HG03575 (cell line): ENCODE data around the gene TMEM50B.
"Not testable (repeated sequence)": the region's sequence is repeated elsewhere in the genome, so short reads cannot be mapped to it uniquely, and the experiment has no call there.

Experiments
- ATAC-seq: cut with Tn5 transposase; IDR thresholded peaks from one replicate; pipeline ENCODE4 v1.9.1; 2021; ENCODE audit not compliant: unreplicated experiment, insufficient number of reproducible peaks, low FRiP score; ENCODE audit errors: extremely low read depth

The TMEM50B gene

GRCh38 chr21:33480481-33481103 is 818 bp upstream of the TMEM50B start:
- ATAC-seq, result no peak

DNA sequence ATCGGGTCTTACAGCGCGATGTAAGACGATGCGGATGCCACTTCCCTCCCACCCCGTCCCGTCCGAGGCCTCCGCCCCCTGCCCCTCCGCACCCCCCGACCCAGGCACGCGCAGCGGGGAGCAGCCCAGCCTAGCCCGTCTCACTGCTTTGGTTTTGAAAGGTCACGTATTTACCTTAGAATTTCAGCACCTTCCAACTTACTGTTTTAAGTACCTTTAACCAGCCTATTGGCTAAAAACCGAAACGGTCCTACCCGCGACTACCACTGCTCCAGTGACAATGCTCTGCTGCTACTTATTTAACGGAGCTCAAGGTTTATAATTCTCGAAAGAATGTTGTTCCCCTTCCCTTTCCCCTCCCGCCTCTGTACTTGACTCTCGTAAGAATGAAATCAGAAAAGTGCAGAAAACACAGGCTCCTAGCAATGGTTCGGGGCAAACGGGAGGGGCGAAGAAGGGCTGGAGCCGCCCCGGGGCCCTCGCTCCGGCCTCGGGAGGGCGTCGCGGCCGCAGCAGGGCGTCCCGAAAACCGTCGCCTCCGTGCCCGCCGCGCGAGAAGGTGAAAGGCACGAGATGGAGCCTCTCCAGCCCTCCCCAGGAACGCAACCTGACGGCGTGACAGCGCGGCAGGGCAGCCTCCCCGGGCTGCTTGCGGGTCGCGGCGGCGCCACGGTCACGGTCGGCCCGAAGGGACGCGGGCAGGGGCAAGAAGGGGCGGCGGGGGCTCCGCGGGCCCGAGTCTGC is 667 bp downstream of the TMEM50B start:
- no peak for ATAC-seq

DNA sequence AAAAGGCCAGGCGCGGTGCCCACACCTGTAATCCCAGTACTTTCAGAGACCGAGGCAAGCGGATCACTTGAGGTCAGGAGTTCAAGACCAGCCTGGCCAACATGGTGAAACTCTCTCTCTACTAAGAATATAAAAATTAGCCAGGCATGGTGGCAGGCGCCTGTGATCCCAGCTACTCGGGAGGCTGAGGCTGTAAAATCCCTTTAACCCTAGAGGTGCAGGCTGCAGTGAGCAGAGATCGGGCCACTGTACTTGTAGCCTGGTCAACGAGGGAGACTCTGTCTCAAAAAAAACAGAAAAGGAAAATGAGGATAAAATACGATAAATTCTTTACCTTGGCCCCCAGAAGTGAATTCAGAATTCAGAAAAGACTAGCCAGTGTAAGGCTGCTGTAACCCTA is 1.6 kb downstream of the TMEM50B start:
- ATAC-seq, result no peak

DNA sequence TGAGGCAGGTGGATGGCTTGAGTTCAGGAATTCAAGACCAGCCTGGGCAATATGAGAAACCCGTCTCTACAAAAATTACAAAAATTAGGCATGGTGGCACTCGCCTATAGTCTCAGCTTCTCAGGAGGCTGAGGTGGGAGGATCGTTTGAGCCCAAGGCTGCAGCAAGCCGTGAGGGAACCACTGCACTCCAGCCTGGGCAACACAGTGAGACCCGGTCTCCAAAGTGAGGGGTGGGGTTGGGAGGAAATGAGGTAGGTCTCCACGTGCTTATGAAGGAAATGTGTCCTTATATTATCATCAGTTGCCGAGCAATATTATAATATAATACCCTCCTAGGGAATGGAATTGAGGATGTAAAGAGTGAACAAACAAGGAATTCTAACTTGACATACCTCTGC is 2.7 kb downstream of the TMEM50B start:
- ATAC-seq, result no peak

DNA sequence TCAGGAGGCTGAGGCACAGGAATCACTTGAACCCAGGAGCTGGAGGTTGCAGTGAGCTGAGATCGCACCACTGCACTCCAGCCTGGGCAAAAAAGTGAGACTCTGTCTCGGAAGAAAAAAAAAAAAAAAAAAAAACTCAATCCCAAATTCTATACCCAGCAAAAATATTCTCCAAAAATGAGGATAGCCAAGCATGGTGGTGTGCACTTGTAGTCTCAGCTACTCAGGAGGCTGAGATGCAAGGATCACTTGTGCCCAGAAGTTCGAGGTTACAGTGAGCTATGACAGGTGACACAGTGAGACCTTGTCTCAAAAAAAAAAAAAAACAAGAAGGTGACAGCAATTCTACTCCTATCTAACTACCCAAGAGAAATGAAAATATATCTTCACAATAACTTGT is 6.4 kb downstream of the TMEM50B start:
- ATAC-seq, result no peak

DNA sequence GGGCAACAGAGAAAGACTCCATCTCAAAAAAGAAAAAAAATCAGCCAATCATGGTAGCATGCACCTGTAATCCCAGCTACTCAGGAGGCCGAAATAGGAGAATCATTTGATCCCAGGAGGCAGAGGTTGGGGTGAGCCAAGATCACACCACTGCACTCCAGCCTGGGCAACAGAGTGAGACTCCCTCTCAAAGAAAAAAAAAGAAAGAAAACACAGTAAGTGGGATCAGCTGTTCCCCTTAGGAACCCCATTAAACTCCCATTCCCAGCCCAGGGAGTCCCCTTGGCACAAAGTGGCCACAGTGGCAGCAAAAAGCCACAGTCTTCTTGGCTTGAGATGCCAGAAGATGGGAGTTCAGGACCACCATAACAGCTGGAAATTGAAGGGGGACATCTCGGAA is 9.1 kb downstream of the TMEM50B start:
- ATAC-seq, result no peak

DNA sequence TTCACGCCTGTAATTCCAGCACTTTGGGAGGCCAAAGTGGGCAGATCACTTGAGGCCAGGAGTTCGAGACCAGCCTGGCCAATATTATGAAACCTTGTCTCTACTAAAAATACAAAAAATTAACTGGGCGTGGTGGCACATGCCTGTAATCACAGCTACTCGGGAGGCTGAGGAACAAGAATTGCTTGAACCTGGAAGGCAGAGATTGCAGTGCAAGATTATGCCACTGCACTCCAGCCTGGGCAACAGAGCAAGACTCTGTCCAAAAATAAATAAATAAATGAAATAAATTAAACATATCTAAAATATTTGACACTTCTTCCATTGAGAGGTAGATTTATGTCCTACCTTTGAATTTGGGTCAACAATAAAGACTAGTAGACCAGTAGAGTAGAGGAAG is 10.6 kb downstream of the TMEM50B start:
- not testable (repeated sequence) for ATAC-seq

GRCh38 chr21:33461538-33462250 is 18.1 kb downstream of the TMEM50B start:
- no peak for ATAC-seq

- ATAC-seq, result no peak
Observed at GRCh38 chr21:33458861-33459260, 20.9 kb downstream of the TMEM50B start.

DNA sequence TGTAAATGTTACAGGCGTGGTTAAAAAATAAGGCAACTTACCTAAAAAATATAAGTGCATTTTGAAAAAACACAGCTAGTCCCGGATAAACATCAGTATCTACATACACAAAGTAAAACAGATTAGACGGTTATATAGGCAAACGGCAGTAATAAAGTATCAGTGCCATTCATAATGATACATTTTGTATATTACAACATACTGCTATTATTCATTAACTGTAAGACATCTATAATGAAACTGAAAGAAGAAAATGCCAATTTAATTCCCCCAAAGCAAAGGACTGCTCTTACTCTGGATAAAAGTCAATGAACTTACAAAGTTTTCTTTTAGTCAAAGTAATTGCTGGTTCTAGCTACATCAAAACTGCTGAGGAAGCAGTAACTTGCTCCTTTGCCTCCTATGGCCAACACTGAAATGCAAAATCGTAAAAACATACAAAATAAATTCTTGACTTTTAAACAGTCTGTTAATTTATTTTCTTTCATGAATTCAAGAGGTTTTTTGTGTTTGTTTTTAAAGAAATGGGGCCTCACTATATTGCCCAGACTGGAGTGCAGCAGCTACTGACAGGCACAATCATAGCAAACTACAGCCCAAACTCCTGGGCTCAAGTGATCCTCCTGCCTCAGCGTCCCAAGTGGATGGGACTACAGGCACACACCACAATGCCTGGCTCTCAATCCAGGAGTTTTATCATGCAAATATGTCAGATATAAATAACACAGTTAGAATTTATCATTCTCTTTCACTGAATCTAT is 23.9 kb downstream of the TMEM50B start:
- ATAC-seq, result no peak

GRCh38 chr21:33452362-33452761 is 27.4 kb downstream of the TMEM50B start:
- no peak for ATAC-seq

- ATAC-seq, result no peak
Observed at GRCh38 chr21:33451634-33452071, 28.1 kb downstream of the TMEM50B start.

- ATAC-seq, result no peak
Observed at GRCh38 chr21:33449616-33450015, 30.2 kb downstream of the TMEM50B start.

DNA sequence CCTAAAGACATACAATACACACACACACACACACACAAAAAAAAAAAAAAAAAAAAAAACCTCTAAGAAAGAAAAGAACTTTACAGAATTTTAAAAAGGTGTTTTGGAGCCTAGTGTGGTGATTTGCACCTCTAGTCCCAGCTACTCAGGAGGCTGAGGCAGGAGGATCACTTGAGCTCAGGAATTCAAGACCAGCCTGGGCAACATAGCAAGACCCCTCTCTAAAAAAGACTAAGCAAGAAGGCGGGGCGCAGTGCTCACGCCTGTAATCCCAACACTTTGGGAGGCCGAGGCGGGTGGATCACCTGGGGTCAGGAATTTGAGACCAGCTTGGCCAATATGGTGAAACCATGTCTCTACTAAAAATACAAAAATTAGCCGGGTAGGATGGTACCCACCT is 33.2 kb downstream of the TMEM50B start:
- ATAC-seq, result not testable (repeated sequence)

DNA sequence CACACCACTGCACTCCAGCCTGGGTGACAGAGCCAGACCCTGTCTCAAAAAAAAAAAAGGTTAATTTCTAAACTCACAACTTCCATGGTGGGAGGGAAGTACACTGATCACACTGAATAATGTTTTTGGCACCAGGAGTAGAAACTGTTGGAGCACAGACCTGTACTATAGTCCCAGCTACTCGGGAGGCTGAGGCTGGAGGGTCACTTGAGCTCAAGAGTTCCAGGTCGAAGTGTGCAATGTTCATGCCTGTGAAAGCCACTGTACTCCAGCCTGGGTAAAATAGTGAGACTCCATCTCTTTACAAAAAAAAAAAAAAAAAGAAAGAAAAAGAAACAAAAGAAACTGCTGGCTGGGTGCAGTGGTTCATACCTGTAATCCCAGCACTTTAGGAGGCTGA is 35.3 kb downstream of the TMEM50B start:
- no peak for ATAC-seq

GRCh38 chr21:33443194-33443593 is 36.6 kb downstream of the TMEM50B start:
- ATAC-seq, result no peak

DNA sequence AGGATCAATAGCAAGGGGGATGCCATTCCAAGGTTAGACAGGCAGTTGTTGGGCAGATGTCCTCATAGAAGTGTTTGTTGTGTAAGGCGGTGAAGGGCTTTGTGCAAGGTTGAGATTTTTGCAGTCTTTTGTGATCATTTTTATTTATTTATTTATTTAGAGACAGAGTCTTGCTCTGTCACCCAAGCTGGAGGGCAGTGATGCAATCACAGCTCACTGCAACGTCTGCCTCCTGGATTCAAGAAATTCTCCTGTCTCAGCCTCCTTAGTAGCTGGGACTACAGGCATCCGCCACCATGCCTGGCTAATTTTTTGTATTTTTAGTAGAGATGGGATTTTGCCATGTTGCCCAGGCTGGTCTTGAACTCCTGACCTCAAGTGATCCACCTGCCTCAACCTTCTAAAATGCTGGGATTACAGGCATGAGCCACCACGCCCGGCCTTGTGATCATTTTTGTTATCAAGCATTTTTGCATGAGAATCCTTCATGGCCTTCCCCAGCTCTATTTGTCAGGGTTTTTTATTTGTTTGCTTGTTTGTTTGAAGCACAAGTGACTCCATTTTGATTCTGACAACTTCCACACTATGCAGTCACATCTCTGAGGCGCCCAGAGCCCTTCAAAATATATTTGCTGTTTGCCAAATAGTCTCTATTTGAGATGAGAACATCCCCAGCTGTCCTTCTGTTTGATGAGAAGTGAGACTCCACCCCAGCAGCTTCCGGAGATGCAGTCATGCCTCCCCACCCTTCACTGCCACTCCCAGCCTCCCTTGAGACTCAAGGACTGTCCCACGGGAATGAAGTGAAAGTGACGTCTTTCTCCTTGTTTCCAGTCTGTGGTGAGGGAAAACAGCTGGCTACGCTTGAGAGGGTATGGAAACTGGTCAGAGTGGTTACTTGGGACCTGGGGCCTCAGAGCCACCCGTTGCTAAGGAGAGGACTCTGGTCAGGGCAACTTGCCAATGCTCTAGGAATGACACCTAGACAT is 38.0 kb downstream of the TMEM50B start:
- no peak for ATAC-seq

DNA sequence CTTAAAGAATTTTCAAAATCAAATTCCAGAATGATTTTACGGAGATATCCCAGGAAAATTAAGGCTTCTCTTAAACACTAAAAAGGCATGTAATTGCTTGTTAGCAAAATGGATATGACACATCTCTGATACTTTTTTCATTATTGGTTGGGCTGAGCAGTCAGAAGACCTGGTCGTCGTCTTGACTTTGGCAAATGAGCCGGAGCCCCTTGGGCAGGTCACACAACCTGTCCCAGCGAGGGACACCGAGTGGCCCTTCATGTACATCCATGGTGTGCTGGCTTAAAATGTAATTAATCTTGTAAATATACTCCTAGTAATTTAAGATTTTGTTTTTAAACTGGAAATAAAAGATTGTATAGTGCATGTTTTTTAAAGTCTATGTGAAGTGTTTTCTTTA is 42.6 kb downstream of the TMEM50B start:
- ATAC-seq, result no peak
